DMS 273 treated with DMSO at 0.1 percent for 48 hours (cell line): ENCODE data around the gene BCL2L13.
"Not testable (repeated sequence)": the region's sequence is repeated elsewhere in the genome, so short reads cannot be mapped to it uniquely, and the experiment has no call there.

Source experiments
- DNase-seq: peaks from one replicate; lab custom pipeline; 2025; lab: John Stamatoyannopoulos, UW

Gene BCL2L13

DNA sequence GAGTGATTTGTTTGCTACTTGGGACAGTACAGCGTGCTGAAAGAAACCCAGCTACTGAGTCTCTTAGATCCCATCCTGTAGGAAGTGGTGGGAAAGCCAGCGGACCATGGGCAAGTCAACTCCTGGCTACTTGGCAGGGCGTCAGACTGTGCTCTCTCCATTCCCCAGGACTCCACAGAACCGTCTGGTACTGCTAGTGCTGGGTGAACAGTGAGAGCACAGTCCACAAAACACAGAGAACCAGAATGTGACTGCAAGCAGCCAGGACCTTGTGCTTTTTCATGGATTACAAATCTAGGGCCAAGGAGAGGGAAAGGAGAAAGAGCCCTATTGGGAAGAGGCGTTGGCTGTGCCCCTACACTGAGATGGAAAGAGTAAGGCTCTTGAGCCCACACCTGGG lies 125.5 kb downstream of the BCL2L13 start:
- DNase-seq = no peak

GRCh38 chr22:17764852-17765251 lies 126.3 kb downstream of the BCL2L13 start:
- DNase-seq = not testable (repeated sequence)

GRCh38 chr22:17767233-17768065 lies 128.9 kb downstream of the BCL2L13 start:
- no peak for DNase-seq

GRCh38 chr22:17769013-17769715 lies 130.6 kb downstream of the BCL2L13 start:
- DNase-seq = no peak

DNA sequence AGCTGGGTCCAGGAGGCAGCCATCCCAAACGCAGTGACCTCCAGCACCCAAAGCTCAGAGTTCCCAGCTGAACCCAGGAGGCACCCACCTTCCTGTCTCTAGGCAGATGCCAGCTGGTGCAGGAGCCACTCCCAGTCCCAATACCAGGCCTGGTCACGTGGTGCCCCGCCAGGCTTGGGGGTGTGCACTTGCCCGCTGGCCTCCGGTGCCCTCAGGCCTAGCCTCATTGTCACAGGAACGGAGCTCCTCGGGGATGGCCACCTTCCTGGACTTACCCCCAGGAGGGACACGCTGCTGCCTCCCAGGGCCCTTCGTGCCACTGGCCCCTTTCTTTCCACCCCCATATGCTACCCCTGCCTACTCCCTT lies 131.1 kb downstream of the BCL2L13 start:
- DNase-seq = no peak

DNA sequence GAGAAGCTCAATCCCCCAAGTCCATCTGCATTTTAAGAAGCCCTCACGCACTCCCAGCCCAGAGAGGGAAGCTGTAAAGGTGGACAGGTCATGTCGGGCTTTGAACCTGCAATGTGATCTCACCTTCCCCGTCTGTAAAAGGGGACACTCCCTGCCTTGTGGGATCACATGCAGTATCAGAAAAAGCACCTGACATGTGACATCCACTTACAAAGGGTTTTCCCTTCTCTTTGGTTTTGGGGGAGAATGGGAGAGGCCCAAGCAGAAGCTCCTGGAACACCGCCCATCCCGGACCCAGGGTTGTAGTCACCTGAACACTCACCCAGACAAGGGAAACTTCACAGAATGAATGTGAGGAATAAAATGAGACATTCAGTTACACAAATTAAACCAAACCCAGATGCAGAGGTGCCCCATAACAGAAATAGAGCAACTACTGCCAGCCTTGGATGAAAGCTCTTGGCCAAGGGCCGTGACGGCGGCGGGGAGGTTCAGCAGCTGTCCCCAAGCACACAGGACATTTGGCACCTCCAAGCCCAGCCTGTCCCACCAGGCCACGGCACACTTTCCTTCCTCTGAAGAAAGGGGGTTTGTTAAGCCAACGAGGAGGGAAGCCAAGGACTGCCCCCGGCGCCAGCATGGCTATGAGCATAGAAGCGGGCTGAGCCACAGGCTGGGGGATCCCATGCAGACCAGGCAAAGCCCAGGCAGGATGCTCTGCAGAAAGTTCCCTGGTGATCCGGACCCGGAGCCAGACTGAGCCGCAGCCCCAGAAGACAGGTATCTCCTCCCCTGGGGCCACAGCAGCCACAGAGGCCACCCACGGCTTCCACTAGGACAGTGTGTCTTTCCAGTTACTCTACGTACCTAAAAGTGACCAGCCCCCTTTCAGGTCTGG lies 131.9 kb downstream of the BCL2L13 start:
- DNase-seq = no peak

- no peak for DNase-seq
These were observed 133.8 kb downstream of the BCL2L13 start for GRCh38 chr22:17772249-17772957.

DNA sequence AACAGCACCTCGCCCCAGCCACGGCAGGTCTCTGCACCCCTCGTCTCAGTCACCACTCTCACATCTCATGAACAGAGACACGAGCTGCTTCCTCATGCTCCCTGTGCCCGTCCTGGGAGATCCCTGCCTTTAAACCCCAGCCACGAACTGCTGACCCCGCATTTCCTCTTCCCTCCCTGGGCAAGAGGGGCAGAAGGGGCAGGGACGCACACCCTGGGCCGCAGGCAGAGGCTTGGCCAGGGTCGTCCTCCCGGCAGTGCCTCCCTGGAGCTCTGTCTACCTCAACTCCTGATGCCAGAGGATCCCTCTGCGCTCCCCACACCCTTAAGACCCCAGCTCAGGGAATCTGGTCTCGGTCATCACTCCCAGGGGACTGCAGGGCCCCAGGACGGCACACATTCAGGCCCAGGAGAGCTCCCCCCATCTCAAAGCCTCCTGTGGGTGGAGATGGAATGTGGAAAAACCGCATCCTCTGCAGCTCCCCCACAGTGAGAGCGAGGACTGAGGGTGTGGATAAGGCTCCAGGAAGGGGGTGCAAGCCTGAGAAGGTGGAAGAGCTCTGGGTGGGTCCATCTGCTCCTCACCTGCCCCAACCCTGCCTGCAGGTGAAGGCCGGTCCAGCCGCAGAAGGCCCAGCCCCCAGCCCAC lies 134.5 kb downstream of the BCL2L13 start:
- no peak for DNase-seq

DNA sequence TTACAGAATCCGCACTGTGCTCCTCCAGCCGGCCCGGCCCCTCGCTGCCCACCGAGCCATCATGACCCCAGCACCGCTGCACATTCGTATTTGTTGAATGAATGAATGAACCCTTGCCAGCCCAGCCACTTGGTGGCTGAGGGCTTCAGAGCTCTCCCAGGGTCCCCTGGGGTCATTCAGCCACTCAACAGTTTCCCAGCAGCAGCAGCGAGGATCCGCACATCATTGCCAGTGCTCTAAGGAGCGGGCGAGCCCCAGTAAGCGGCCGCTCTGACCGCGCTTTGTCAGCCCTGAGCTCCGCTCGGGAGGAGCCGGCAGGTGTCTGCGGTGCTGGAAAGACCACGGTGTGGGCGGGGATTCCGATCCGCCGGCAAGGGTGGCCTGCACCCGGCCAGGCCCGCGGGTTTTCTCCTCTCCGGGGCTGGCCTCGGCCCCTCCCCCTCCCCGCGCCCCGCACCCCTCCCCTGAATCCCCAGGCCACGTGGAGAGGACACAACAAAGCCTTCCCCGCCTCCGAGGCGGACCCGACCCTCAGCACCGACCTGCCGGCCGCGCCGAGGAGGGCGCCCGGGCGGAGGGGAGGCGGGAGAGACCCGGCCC lies 135.1 kb downstream of the BCL2L13 start:
- DNase-seq = no peak

GRCh38 chr22:17774206-17774925 lies 135.8 kb downstream of the BCL2L13 start, which contains the start of gene BID:
TSS of gene BID (minus strand) at chr22:17774469. CDS start at chr22:17750116, 24,353 bp downstream.
- no peak for DNase-seq

GRCh38 chr22:17774926-17775685 lies 136.5 kb downstream of the BCL2L13 start:
- no peak for DNase-seq

DNA sequence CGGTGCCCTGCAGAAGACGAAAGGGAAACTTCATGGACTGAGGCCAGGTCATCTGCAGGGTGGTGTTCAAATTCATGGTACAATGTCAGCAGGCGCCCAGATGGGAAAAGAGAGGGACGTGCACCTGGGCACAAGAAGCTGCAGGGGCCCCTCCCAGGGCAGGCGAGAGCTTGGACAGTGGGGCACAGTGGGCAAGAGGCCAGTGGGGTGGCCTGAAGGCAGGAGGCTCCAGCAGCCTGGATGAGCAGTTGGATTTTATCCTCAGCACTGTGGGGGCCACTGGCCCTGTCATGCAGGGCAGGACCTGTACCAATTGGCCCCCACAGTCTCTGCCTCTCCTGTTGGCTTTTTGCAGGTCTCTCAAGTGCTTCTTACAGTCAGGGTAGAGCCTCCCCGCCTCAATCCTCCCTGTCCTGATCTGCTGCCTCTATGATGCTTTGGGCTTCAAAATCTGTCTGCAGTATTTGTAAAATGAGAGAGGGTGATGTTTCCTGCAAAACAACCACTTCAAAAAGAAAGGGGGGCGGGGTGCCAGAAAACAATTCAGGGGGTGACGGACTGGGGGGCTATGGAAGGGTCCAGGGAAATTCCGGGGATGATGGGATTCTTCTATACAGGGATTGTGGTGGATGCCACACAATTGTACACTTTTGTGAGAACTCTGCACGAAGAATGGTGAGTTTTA lies 137.4 kb downstream of the BCL2L13 start:
- no peak for DNase-seq

- DNase-seq = no peak
These were observed 138.6 kb downstream of the BCL2L13 start for GRCh38 chr22:17777005-17777716.

DNA sequence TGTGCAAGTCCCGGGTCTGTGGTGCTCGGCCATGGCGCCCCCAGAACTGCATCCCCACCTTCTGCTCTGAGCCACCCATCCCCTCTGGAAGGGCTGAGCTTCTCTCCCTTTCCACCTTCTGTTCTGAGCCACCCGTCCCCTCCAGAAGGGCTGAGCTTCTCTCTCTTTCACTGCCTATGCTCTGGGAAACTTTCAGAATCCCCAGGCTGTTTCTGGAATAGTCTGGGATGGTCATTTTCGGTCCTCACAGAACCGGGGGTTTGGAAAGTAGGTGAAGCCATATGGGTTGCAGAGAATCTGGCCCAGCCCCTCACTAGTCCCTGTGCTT lies 139.1 kb downstream of the BCL2L13 start:
- DNase-seq = no peak

- DNase-seq = no peak
These were observed 139.9 kb downstream of the BCL2L13 start for GRCh38 chr22:17778412-17778976.

DNA sequence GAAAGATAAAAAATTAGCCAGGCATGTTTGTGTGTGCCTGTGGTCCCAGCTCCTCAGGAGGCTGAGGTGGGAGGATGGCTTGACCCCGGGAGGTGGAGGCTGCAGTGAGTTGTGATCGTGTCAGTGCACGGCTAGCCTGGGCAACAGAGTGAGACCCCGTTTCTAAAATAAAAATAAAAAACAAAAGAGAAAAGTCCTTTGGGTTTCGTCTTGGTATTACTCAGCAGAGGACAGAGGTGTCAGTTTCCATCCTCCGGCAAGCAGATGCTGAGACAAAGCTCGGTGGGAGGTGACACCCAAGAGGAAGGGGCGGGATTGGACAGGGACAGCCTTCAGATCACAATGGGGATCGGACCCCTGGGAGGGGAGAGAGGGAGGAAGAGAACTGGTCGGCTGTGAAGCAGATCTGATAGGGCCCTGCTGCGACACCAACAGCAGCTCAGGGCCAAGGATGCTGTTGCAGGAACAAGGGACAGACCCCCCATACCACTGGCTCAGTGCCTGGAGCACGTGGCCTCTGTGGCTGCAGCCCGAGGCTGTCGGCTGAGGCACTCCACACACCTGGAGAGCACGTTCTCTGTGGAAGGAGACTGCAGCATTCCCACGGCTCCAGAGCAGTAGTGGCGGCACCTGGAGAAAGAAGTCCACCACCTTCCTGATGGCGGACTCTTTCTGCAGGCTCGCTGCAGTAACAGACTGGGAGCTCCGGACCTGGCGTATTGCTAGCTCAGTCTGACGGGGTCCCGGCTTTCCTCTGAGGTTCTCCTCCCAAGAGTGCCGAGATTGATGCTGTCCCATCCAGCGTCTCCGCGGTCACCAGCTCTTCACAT lies 140.9 kb downstream of the BCL2L13 start:
- DNase-seq = no peak
